ENCODE measurements around the gene MAP3K6. TPM values are rescaled to one million over a fixed set of nuclear protein-coding genes. Genes with fewer than 3 reads are reported as not detected.
"Not testable (repeated sequence)": the region's sequence is repeated elsewhere in the genome, so short reads cannot be mapped to it uniquely, and the experiment has no call there.

The MAP3K6 gene
- total RNA-seq, 2 experiments from 2014 or later = 8.3 to 9.5 TPM

DNA sequence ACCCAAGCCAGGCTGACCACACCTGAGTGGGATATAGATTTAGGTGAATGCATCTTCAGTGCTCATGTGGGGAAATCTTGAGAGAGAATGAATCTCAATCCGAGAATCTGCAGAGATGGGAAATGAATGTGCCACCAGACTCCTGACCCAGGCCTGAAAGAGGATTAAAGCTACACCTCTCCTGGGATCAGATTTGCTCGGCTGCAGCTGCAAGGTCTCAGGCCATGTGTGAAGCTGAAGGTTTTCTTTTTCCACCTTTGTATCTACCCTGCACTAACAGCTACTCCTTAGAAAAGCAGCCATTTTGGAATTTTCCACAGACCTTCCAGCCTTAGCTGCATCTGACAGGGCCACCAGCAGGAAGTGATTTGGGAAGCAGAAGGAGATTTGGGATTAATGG is 43.9 kb upstream of the MAP3K6 start:
- Mint-ChIP-seq H3K4me3 (no peak overlapping the region), H3K4me1 (ENCODE audit: low read depth) (peaks cover 3% of the 10 kb centered on the region), H3K36me3 (ENCODE audit: low read depth) (peaks cover 32% of the 10 kb centered on the region), H3K27me3 (no peaks in the 10 kb centered on the region), H3K27ac (peak overlapping the region; percentile 24), H3K9me3 (no peaks in the 10 kb centered on the region)
- intact Hi-C loops (cut with micrococcal nuclease) = no loop called here
- no peak for ATAC-seq
- DNase-seq = no peak
- CTCF ChIA-PET = interaction anchor here (0.8 to 1.0 kb wide), 3 partner anchors 14 to 84 kb away, joined by 3 to 4 read pairs (median 3); no protein-coding TSS in a partner anchor
- TF ChIP-seq, protein P1, sequence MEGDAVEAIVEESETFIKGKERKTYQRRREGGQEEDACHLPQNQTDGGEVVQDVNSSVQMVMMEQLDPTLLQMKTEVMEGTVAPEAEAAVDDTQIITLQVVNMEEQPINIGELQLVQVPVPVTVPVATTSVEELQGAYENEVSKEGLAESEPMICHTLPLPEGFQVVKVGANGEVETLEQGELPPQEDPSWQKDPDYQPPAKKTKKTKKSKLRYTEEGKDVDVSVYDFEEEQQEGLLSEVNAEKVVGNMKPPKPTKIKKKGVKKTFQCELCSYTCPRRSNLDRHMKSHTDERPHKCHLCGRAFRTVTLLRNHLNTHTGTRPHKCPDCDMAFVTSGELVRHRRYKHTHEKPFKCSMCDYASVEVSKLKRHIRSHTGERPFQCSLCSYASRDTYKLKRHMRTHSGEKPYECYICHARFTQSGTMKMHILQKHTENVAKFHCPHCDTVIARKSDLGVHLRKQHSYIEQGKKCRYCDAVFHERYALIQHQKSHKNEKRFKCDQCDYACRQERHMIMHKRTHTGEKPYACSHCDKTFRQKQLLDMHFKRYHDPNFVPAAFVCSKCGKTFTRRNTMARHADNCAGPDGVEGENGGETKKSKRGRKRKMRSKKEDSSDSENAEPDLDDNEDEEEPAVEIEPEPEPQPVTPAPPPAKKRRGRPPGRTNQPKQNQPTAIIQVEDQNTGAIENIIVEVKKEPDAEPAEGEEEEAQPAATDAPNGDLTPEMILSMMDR (IDR thresholded peaks at IDR 0.05) = no peak
- POLR2A ChIA-PET = interaction anchor here (1.7 kb wide), 1 partner anchor 10 kb away, joined by 4 read pairs; no protein-coding TSS in a partner anchor

- POLR2A ChIA-PET = interaction anchor here (1.7 kb wide), 1 partner anchor 11 kb away, joined by 4 read pairs; no protein-coding TSS in a partner anchor
- peaks cover 24% of the 10 kb centered on the region for H3K36me3 Mint-ChIP-seq (ENCODE audit: low read depth)
- no peak overlapping the region for H3K4me3 Mint-ChIP-seq
Observed at GRCh38 chr1:27409669-27410068, 42.9 kb upstream of the MAP3K6 start.

GRCh38 chr1:27408151-27408550 is 41.4 kb upstream of the MAP3K6 start:
- peaks cover 13% of the 10 kb centered on the region for H3K36me3 Mint-ChIP-seq (ENCODE audit: low read depth)
- intact Hi-C loops (cut with micrococcal nuclease) = no loop called here
- POLR2A ChIA-PET = no interaction called here
- no peak for ATAC-seq
- H3K27me3 Mint-ChIP-seq = no peaks in the 10 kb centered on the region
- peaks cover 16% of the 10 kb centered on the region for H3K4me1 Mint-ChIP-seq (ENCODE audit: low read depth)
- TF ChIP-seq, protein P1 (IDR thresholded peaks at IDR 0.05) = no peak
- H3K27ac Mint-ChIP-seq = peak overlapping the region; percentile 21
- H3K4me3 Mint-ChIP-seq = no peak overlapping the region
- no peak for DNase-seq
- CTCF ChIA-PET = interaction anchor here (0.8 kb wide), 1 partner anchor 48 kb away, joined by 3 read pairs; no protein-coding TSS in a partner anchor
- no peaks in the 10 kb centered on the region for H3K9me3 Mint-ChIP-seq

More at GRCh38 chr1:27409669-27410068, 42.9 kb upstream of the MAP3K6 start:
- DNase-seq = no peak
- no peak for ATAC-seq
- peaks cover 3% of the 10 kb centered on the region for H3K4me1 Mint-ChIP-seq (ENCODE audit: low read depth)
- no peak overlapping the region for H3K27ac Mint-ChIP-seq
- CTCF ChIA-PET = no interaction called here
- no peaks in the 10 kb centered on the region for H3K27me3 Mint-ChIP-seq
- intact Hi-C loops (cut with micrococcal nuclease) = no loop called here
- H3K9me3 Mint-ChIP-seq = no peaks in the 10 kb centered on the region
- TF ChIP-seq, protein P1 (IDR thresholded peaks at IDR 0.05) = no peak

DNA sequence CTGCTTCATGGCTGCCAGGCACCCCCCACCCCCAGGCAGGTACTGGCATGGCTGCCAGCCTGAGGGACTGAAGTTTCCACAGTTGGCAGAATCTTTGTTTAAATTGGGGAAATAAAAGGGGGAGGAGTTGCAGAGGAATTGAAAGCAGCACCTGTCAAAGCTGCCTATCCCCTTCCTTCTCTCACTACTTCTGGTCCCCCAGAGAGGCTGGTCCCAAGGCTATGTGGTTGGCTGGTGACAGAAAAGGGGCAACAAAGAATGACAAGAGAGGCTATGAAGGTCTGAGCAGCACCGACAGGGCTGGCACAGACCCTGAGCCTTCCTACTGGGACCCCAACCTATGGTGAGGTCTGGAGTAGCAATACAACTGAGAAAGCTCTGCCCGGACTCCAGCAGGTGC is 40.0 kb upstream of the MAP3K6 start:
- ChIA-PET POLR2A (interaction anchor here (0.7 kb wide), 1 partner anchor 31 kb away, joined by 3 read pairs; no protein-coding TSS in a partner anchor), CTCF (interaction anchor here (1.0 to 2.9 kb wide), 2 partner anchors 9 to 12 kb away, joined by 3 to 13 read pairs; no protein-coding TSS in a partner anchor)
- H3K9me3 Mint-ChIP-seq; H3K27ac Mint-ChIP-seq; H3K27me3 Mint-ChIP-seq; DNase-seq; H3K4me3 Mint-ChIP-seq; ATAC-seq; intact Hi-C loops (cut with micrococcal nuclease): not testable (repeated sequence)
- peaks cover 11% of the 10 kb centered on the region for H3K36me3 Mint-ChIP-seq (ENCODE audit: low read depth)
- peaks cover 25% of the 10 kb centered on the region for H3K4me1 Mint-ChIP-seq (ENCODE audit: low read depth)

DNA sequence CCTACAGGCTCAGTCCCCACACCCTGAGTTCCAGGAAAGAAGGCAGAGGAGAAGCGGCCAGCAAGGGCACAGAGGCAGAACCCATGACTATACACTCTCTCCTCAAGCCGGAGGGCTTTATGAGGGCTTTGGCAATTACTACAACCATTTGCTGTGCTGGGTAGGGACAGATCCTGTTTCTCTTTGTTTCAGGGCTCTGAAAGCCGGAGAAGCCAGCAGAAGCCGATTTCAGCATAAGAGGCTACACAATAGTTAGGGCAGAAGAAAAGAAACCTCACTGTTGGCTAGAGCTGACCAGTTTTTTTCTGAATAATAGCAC is 39.6 kb upstream of the MAP3K6 start:
- intact Hi-C loops (cut with micrococcal nuclease) = no loop called here
- H3K4me3 Mint-ChIP-seq = no peak overlapping the region
- CTCF ChIA-PET = interaction anchor here (1.4 to 2.9 kb wide), 2 partner anchors 11 to 256 kb away, joined by 5 to 13 read pairs; no protein-coding TSS in a partner anchor
- POLR2A ChIA-PET = no interaction called here
- no peaks in the 10 kb centered on the region for H3K9me3 Mint-ChIP-seq
- TF ChIP-seq, protein P1 (IDR thresholded peaks at IDR 0.05) = no peak
- peaks cover 28% of the 10 kb centered on the region for H3K4me1 Mint-ChIP-seq (ENCODE audit: low read depth)
- ATAC-seq (no peak), DNase-seq (no peak)
- peak overlapping the region; percentile 1 for H3K27ac Mint-ChIP-seq
- H3K36me3 Mint-ChIP-seq (ENCODE audit: low read depth) = peaks cover 10% of the 10 kb centered on the region
- no peaks in the 10 kb centered on the region for H3K27me3 Mint-ChIP-seq

GRCh38 chr1:27405598-27406361 is 39.0 kb upstream of the MAP3K6 start:
- ATAC-seq; DNase-seq; H3K27me3 Mint-ChIP-seq; intact Hi-C loops (cut with micrococcal nuclease); H3K36me3 Mint-ChIP-seq (ENCODE audit: low read depth); H3K4me3 Mint-ChIP-seq; H3K9me3 Mint-ChIP-seq: not testable (repeated sequence)
- peak overlapping the region; percentile 1 for H3K27ac Mint-ChIP-seq
- CTCF ChIA-PET = interaction anchor here (1.2 to 2.9 kb wide), 4 partner anchors 10 to 257 kb away, joined by 3 to 13 read pairs (median 4); no protein-coding TSS in a partner anchor
- POLR2A ChIA-PET = interaction anchor here (1.1 kb wide), 1 partner anchor 9 kb away, joined by 3 read pairs; no protein-coding TSS in a partner anchor
- H3K4me1 Mint-ChIP-seq (ENCODE audit: low read depth) = peaks cover 24% of the 10 kb centered on the region

All from activated CD8-positive, alpha-beta T cell treated with anti-CD3 and anti-CD28 coated beads for 36 hours (primary cell).